ENCODE measurements around the gene GJB3.
"Not testable (repeated sequence)": the region's sequence is repeated elsewhere in the genome, so short reads cannot be mapped to it uniquely, and the experiment has no call there.

DNA sequence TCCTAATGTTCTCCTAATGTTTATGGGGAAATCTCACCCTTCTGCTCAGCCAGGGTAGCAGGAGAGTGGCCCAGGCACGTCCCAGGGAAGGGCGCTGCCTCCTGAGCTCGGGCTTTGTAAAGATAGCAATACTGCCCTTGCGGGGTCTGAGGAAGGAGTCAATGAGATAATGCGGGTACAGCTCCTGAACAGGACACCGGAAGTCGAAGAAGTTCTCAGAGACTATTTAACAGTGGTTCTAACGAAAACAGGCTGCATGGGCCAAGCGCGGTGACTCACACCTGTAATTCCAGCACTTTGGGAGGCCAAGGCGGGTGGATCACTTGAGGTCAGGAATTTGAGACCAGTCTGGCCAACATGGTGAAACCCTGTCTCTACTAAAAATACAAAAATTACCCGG lies 43.8 kb upstream of the GJB3 start:
- not testable (repeated sequence) for TF ChIP-seq POLR2A (IDR thresholded peaks at IDR 0.05)
- TF ChIP-seq, protein P1, sequence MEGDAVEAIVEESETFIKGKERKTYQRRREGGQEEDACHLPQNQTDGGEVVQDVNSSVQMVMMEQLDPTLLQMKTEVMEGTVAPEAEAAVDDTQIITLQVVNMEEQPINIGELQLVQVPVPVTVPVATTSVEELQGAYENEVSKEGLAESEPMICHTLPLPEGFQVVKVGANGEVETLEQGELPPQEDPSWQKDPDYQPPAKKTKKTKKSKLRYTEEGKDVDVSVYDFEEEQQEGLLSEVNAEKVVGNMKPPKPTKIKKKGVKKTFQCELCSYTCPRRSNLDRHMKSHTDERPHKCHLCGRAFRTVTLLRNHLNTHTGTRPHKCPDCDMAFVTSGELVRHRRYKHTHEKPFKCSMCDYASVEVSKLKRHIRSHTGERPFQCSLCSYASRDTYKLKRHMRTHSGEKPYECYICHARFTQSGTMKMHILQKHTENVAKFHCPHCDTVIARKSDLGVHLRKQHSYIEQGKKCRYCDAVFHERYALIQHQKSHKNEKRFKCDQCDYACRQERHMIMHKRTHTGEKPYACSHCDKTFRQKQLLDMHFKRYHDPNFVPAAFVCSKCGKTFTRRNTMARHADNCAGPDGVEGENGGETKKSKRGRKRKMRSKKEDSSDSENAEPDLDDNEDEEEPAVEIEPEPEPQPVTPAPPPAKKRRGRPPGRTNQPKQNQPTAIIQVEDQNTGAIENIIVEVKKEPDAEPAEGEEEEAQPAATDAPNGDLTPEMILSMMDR (IDR thresholded peaks at IDR 0.05), result not testable (repeated sequence)

Measured in Peyer's patch (tissue), 4 donors.